Large intestine (tissue), 3 donors: ENCODE measurements around the gene FOLR2. TPM values are rescaled to one million over a fixed set of nuclear protein-coding genes. Genes with fewer than 3 reads are reported as not detected.
A peak's percentile ranks its signal among the peaks of the same experiment; 100 is the strongest.
"Not testable (repeated sequence)": the region's sequence is repeated elsewhere in the genome, so short reads cannot be mapped to it uniquely, and the experiment has no call there.

ENCODE experiments used
- DNase-seq, 2 donors: peaks; one replicate each; pipeline versions ENCODE4 v3.0.0 to v3.0.0-alpha.2; 2013
- H3K27ac ChIP-seq: one replicate; pipeline ENCODE4 v1.5.1; 2013; ENCODE audit warnings: low read length
- H3K27me3 ChIP-seq: 2 replicates; pipeline ENCODE4 v1.6.1; 2013; ENCODE audit warnings: low read length; ENCODE audit not compliant: control insufficient read depth, insufficient read depth
- H3K36me3 ChIP-seq: 2 replicates; pipeline ENCODE4 v1.6.1; 2013; ENCODE audit warnings: low read length; ENCODE audit not compliant: control insufficient read depth, insufficient read depth
- H3K4me1 ChIP-seq: one replicate; pipeline ENCODE4 v1.6.1; 2013; ENCODE audit warnings: low read length; ENCODE audit not compliant: control insufficient read depth, insufficient read depth
- H3K4me3 ChIP-seq: one replicate; pipeline ENCODE4 v1.5.1; 2013; ENCODE audit warnings: low read length
- H3K9me3 ChIP-seq: one replicate; pipeline ENCODE4 v1.6.1; 2013; ENCODE audit warnings: mild to moderate bottlenecking, low read depth, low read length, moderate library complexity; ENCODE audit not compliant: control insufficient read depth
- WGBS: methylation state at CpG from one replicate; pipeline ENCODE4 v1.1.5; 2013; ENCODE audit warnings: low lambda C conversion rate; ENCODE audit not compliant: insufficient coverage; 5-methylcytosine and 5-hydroxymethylcytosine counted together
- polyA plus RNA-seq: library from polyadenylated mRNA; unstranded; fragments of 120-200 nt; gene quantifications from one replicate; pipeline ENCODE4 v1.2.1, GENCODE V29; 2013

Gene FOLR2
- polyA plus RNA-seq, 1 donor: 15.0 TPM

- no peak overlapping the region for H3K4me3 ChIP-seq
Observed at GRCh38 chr11:72204886-72205285, 11.7 kb upstream of the FOLR2 start.

GRCh38 chr11:72206794-72207193, 9.8 kb upstream of the FOLR2 start:
- not testable (repeated sequence) for H3K4me1 ChIP-seq, H3K36me3 ChIP-seq, H3K4me3 ChIP-seq, H3K27ac ChIP-seq, H3K9me3 ChIP-seq, DNase-seq, H3K27me3 ChIP-seq
- no CpG with 5 or more reads among the region's 2 CpGs for WGBS

More at GRCh38 chr11:72204886-72205285, 11.7 kb upstream of the FOLR2 start:
- Histone ChIP-seq H3K27ac (no peak overlapping the region), H3K27me3 (no peaks in the 10 kb centered on the region), H3K9me3 (no peaks in the 10 kb centered on the region), H3K4me1 (no peaks in the 10 kb centered on the region), H3K36me3 (no peaks in the 10 kb centered on the region)
- DNase-seq: no peak

GRCh38 chr11:72208281-72208680, 8.3 kb upstream of the FOLR2 start:
- Histone ChIP-seq H3K27ac (no peak overlapping the region), H3K36me3 (no peaks in the 10 kb centered on the region), H3K4me1 (no peaks in the 10 kb centered on the region), H3K27me3 (no peaks in the 10 kb centered on the region), H3K9me3 (peaks cover 3% of the 10 kb centered on the region), H3K4me3 (no peak overlapping the region)
- no CpG with 5 or more reads among the region's 3 CpGs for WGBS
- no peak for DNase-seq

- H3K4me1 ChIP-seq: no peaks in the 10 kb centered on the region
- peaks cover 3% of the 10 kb centered on the region for H3K9me3 ChIP-seq
- H3K27me3 ChIP-seq: no peaks in the 10 kb centered on the region
- no peaks in the 10 kb centered on the region for H3K36me3 ChIP-seq
- no peak overlapping the region for H3K4me3 ChIP-seq
- no peak overlapping the region for H3K27ac ChIP-seq
- no peak for DNase-seq
- WGBS: no CpG with 5 or more reads among the region's 4 CpGs
Observed at GRCh38 chr11:72209101-72209500, 7.5 kb upstream of the FOLR2 start.

GRCh38 chr11:72217841-72218240, 1.2 kb downstream of the FOLR2 start:
- H3K4me3 ChIP-seq: no peak overlapping the region
- WGBS: no CpG with 5 or more reads among the region's 2 CpGs

GRCh38 chr11:72218251-72218745, 1.7 kb downstream of the FOLR2 start:
- Histone ChIP-seq H3K4me1 (peaks cover 9% of the 10 kb centered on the region), H3K27ac (no peak overlapping the region)
- WGBS: no CpG with 5 or more reads among the region's 5 CpGs

More at GRCh38 chr11:72217841-72218240, 1.2 kb downstream of the FOLR2 start:
- Histone ChIP-seq H3K27me3 (peaks cover 8% of the 10 kb centered on the region), H3K36me3 (no peaks in the 10 kb centered on the region), H3K4me1 (peaks cover 9% of the 10 kb centered on the region), H3K9me3 (no peaks in the 10 kb centered on the region), H3K27ac (no peak overlapping the region)
- DNase-seq: no peak

GRCh38 chr11:72220696-72221363, 4.2 kb downstream of the FOLR2 start:
- Histone ChIP-seq H3K36me3 (no peaks in the 10 kb centered on the region), H3K9me3 (no peaks in the 10 kb centered on the region), H3K4me3 (no peak overlapping the region), H3K27ac (no peak overlapping the region), H3K4me1 (peaks cover 16% of the 10 kb centered on the region), H3K27me3 (peaks cover 8% of the 10 kb centered on the region)
- 90% methylated on average over 2 of the region's 10 CpGs for WGBS
- DNase-seq: no peak

More at GRCh38 chr11:72218251-72218745, 1.7 kb downstream of the FOLR2 start:
- no peaks in the 10 kb centered on the region for H3K36me3 ChIP-seq
- H3K4me3 ChIP-seq: no peak overlapping the region
- no peak for DNase-seq
- H3K9me3 ChIP-seq: no peaks in the 10 kb centered on the region
- H3K27me3 ChIP-seq: peaks cover 8% of the 10 kb centered on the region

GRCh38 chr11:72221386-72222075, 4.9 kb downstream of the FOLR2 start:
- no peak for DNase-seq
- Histone ChIP-seq H3K27ac (no peak overlapping the region), H3K4me1 (peaks cover 21% of the 10 kb centered on the region), H3K4me3 (no peak overlapping the region), H3K27me3 (peaks cover 8% of the 10 kb centered on the region), H3K36me3 (peaks cover 2% of the 10 kb centered on the region), H3K9me3 (no peaks in the 10 kb centered on the region)
- no CpG with 5 or more reads among the region's 7 CpGs for WGBS

GRCh38 chr11:72222106-72222891, 5.7 kb downstream of the FOLR2 start:
- H3K4me3 ChIP-seq: peak overlapping the region; percentile 91
- DNase-seq: peak in 1 of 2 donors; percentile 38
- H3K4me1 ChIP-seq: peaks cover 21% of the 10 kb centered on the region
- WGBS: 29% methylated on average over 2 of the region's 6 CpGs
- H3K27me3 ChIP-seq: peaks cover 5% of the 10 kb centered on the region
- H3K27ac ChIP-seq: peak overlapping the region; percentile 99
- H3K9me3 ChIP-seq: no peaks in the 10 kb centered on the region
- peaks cover 7% of the 10 kb centered on the region for H3K36me3 ChIP-seq

- Histone ChIP-seq H3K36me3 (peaks cover 13% of the 10 kb centered on the region), H3K4me3 (peak overlapping the region; percentile 91), H3K9me3 (no peaks in the 10 kb centered on the region), H3K4me1 (peaks cover 21% of the 10 kb centered on the region), H3K27me3 (peaks cover 4% of the 10 kb centered on the region), H3K27ac (peak overlapping the region; percentile 99)
- DNase-seq: peak; percentile 91 to 97
- no CpG with 5 or more reads among the region's 47 CpGs for WGBS
Observed at GRCh38 chr11:72222907-72223614, 6.5 kb downstream of the FOLR2 start.
